Measurements from ENCODE around the gene KRCC1. TPM values are rescaled to one million over a fixed set of nuclear protein-coding genes. Genes with fewer than 3 reads are reported as not detected.

KRCC1 gene
- total RNA-seq (2022; extraction: Qiagen RNA extraction; ENCODE audit: low read depth) = 9.8 to 16.2 TPM (median 12.9 TPM) in 5 replicates

GRCh38 chr2:88055371-88056128, at the start of gene KRCC1:
KRCC1 (minus strand) TSS chr2:88055783; CDS start chr2:88028563, 27,220 bp downstream.

GRCh38 chr2:88067598-88067997, 12.0 kb upstream of the KRCC1 start, which contains the start of gene SMYD1:
SMYD1 (plus strand) TSS chr2:88067825; CDS start chr2:88067865, 40 bp downstream.

GRCh38 chr2:88016086-88016959, 39.3 kb downstream of the KRCC1 start, which contains the start of gene RNU2-63P:
RNU2-63P (minus strand) TSS chr2:88016547.

Other genes with a start within 250 kb of the KRCC1 start
- 0.35 to 1.1 TPM (median 0.65 TPM) in 3 of 5 replicates, not detected in the others for gene RGPD2, start 230.0 kb downstream of the KRCC1 start, total RNA-seq (2022; extraction: Qiagen RNA extraction; ENCODE audit: low read depth)
- gene RNU2-63P, start 39.2 kb downstream of the KRCC1 start, total RNA-seq (2022; extraction: Qiagen RNA extraction; ENCODE audit: low read depth) = not detected in 5 replicates
- not detected in 5 replicates for gene SMYD1, start 12.0 kb upstream of the KRCC1 start, total RNA-seq (2022; extraction: Qiagen RNA extraction; ENCODE audit: low read depth)
- not detected in 5 replicates for gene FABP1, start 72.3 kb upstream of the KRCC1 start, total RNA-seq (2022; extraction: Qiagen RNA extraction; ENCODE audit: low read depth)
- gene THNSL2, start 114.6 kb upstream of the KRCC1 start, total RNA-seq (2022; extraction: Qiagen RNA extraction; ENCODE audit: low read depth) = not detected in 5 replicates